Kidney epithelial cell (primary cell): ENCODE measurements around the gene POLA2. TPM values are rescaled to one million over a fixed set of nuclear protein-coding genes. Genes with fewer than 3 reads are reported as not detected.

Experiments used
- DNase-seq: peaks from one replicate; pipeline ENCODE4 v3.0.0-alpha.2; 2010; ENCODE audit warnings: low read depth
- H3K27me3 ChIP-seq: 2 replicates; pipeline ENCODE4 v1.6.0; 2011; ENCODE audit warnings: low read length; ENCODE audit not compliant: control insufficient read depth, insufficient read depth
- H3K36me3 ChIP-seq: 2 replicates; pipeline ENCODE4 v1.5.1; 2011; ENCODE audit warnings: low read length; ENCODE audit not compliant: control insufficient read depth, insufficient read depth
- H3K4me3 ChIP-seq: 2 replicates; pipeline ENCODE4 v1.5.1; 2011; ENCODE audit warnings: low read depth, mild to moderate bottlenecking, control low read depth, low read length
- total RNA-seq: library from RNA; depleted of rRNA; stranded (reverse); fragments of >200 nt; gene quantifications from 2 replicates; pipeline ENCODE4 v1.2.3, GENCODE V29; 2015
- TF ChIP-seq, protein P1 (sequence below): IDR thresholded peaks from 2 replicates; pipeline ENCODE4 v1.5.1; 2011; ENCODE audit warnings: mild to moderate bottlenecking, moderate library complexity, low read length, control low read depth, inconsistent platforms; ENCODE audit not compliant: insufficient read depth, poor library complexity, severe bottlenecking

POLA2 gene
- total RNA-seq, 1 donor from 2014 or later: 11.5 TPM

DNA sequence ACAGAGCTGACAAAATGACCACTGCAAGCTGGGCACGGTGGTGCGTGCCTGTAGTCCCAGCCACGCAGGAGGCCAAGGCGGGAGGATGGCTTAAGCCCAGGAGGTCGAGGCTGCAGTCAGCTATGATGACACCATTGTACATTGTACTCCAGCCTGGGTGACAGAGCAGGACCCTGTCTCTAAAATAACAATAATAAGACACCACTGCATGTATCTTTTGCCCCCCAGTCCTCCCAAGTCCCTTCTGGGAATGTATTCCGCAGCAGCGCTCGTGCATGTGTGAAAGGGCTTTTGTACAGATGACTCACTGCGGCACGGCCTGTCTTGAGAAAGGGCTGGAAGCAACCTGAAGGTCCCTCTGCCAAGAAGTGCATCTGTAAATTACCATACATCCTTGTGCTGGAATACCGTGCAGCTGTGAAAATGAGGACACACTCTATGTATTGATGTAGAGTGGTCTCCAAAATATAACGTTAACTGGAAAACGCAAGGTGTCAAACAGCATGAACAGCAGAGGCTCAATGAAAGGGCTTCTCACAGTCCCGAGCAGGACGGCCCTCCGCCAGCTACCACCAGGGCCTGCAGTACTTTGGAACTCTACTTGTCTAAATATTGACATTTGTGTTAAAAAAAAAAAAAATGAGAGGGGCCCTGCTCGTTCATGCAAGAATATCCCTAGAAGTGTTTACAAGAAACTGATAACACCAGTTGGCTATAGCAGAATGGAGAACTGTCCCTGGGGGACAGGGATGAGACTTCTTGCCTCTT, 43.9 kb downstream of the POLA2 start:
- no peak for DNase-seq
- TF ChIP-seq, protein P1, sequence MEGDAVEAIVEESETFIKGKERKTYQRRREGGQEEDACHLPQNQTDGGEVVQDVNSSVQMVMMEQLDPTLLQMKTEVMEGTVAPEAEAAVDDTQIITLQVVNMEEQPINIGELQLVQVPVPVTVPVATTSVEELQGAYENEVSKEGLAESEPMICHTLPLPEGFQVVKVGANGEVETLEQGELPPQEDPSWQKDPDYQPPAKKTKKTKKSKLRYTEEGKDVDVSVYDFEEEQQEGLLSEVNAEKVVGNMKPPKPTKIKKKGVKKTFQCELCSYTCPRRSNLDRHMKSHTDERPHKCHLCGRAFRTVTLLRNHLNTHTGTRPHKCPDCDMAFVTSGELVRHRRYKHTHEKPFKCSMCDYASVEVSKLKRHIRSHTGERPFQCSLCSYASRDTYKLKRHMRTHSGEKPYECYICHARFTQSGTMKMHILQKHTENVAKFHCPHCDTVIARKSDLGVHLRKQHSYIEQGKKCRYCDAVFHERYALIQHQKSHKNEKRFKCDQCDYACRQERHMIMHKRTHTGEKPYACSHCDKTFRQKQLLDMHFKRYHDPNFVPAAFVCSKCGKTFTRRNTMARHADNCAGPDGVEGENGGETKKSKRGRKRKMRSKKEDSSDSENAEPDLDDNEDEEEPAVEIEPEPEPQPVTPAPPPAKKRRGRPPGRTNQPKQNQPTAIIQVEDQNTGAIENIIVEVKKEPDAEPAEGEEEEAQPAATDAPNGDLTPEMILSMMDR: no peak

DNA sequence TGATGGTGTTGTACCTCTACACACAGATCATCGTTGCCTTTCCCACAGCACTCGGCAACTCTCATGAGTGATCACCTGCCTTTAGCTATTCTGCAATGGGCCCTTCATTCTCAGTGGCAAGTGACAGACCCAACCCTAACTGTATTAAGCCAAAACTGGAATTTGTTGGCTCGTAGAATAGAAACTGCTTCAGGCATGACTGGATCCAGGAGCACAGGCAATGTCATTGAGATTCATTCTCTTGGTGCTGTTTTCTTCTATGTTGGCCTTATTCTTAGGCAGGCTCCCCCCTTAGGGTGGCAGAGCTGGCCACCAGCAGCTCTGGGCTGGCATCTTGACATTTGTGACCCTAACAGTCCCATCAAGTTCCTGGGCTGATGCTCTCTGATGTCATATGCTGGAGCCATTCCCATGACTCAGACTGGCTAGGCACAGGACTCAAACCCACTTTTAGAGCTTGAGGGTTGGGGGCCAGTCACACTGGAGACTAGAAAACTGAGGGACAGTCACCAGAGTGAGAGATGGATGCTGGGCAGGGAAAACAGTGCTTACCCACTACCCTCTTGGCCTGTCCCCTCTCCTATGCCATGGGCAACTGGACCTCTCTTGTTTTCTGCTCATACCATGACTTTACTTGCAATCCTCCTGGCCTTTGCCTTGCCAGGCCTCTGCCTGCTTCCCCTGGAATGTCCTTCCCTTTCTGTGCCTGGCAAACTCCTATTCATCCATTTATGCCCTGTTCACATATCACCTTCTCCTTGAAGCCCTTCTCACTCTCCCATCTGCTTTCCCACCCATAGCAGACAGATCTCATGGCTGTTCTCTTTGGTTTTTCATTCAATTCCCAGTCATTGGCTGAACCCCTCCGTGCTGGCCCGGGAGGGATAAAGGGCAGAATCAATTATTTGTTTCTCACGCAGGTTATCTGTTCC, 45.8 kb downstream of the POLA2 start:
- Histone ChIP-seq H3K4me3 (no peak overlapping the region), H3K27me3 (no peaks in the 10 kb centered on the region), H3K36me3 (no peaks in the 10 kb centered on the region)
- no peak for DNase-seq
- TF ChIP-seq, protein P1: no peak

More for the DNA sequence above, 43.9 kb downstream of the POLA2 start:
- Histone ChIP-seq H3K36me3 (no peaks in the 10 kb centered on the region), H3K27me3 (no peaks in the 10 kb centered on the region), H3K4me3 (no peak overlapping the region)

DNA sequence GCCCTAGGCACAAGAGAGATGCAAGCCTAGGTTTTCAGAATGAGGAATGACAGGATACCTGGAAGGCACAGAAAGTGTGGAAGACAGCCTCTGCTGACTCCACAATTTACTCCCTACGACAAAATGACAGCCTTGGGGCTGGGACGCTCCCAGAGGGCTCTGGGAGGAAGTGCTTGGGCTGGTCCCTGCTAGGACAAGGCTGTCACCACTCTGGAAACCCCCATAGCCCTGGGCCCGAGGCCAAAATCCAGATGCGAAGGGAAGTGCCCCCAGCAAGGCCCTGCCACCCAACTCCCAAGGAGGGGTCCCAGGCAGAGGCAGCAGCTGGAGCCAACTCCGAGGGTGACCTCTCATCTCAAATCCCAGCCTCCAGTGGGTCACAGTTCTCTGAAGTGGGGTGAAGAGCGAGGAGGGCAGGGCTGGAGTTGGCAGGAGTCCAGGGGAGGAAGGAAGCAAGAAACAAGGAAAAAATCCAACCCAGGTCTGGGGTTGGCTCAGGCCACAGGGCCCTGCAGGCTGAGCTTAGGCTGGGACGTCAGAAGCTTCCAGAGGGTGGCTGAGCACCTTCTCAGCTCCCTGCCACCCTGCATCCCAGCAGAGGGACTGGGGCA, 46.6 kb downstream of the POLA2 start:
- Histone ChIP-seq H3K4me3 (no peak overlapping the region), H3K27me3 (no peaks in the 10 kb centered on the region), H3K36me3 (no peaks in the 10 kb centered on the region)
- no peak for DNase-seq
- TF ChIP-seq, protein P1: no peak

DNA sequence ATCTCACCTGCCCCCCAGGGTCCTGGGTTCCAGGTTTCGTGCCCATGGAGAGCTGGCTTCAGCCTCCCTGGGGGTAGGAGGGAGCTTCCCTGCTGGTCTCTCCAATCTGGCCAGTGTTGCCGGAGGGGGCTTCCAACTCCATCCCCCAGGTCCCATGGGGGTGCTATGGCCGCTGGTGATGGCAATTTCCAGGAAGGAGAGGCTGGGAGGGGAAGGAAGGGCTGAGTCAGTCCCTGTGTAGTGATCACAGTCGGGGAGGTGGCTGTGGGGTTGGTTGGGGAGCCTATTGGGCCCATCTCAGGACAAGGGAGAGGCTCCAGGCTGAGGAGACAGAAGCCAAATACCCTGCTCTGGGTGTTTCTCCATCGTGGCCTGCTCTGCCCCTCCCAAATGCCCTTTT, 47.2 kb downstream of the POLA2 start:
- H3K27me3 ChIP-seq: no peaks in the 10 kb centered on the region
- no peak for DNase-seq
- TF ChIP-seq, protein P1: no peak
- H3K4me3 ChIP-seq: no peak overlapping the region
- H3K36me3 ChIP-seq: no peaks in the 10 kb centered on the region

DNA sequence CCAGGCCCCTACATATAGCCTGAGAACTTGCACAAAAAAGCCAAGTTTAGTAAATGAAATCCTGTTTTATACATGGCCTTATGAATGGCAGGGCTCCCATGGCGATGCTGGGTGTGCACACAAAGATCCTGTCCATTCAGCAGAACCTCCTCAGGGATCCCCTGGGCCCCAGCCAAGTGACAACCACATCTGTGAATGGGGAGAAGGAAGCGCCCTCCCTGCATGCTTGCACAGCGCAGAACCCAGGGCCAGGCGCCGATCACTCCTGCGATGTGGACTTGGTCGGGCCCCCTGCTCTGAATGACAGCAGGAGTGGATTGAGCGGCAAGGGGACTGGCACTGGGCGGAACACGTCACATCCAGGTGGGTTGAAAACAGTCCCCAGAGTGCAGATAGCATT, 48.5 kb downstream of the POLA2 start:
- TF ChIP-seq, protein P1: no peak
- DNase-seq: no peak
- H3K27me3 ChIP-seq: no peaks in the 10 kb centered on the region
- H3K4me3 ChIP-seq: no peak overlapping the region
- H3K36me3 ChIP-seq: no peaks in the 10 kb centered on the region
